Liver (tissue), 9 donors: Measurements from ENCODE around the gene GIGYF1. TPM values are rescaled to one million over a fixed set of nuclear protein-coding genes. Genes with fewer than 3 reads are reported as not detected.

Experiments
- DNase-seq: peaks from one replicate; pipeline ENCODE4 v3.0.0-alpha.2; 2017; ENCODE audit warnings: low spot score
- H3K27ac ChIP-seq, 2 donors: one replicate each; pipeline ENCODE4 v1.7.0; 2013; ENCODE audit warnings: inconsistent platforms in 2 of 2, low read length in 2 of 2, control low read depth in 1 of 2, low read depth in 1 of 2, mild to moderate bottlenecking in 1 of 2
- H3K27me3 ChIP-seq, 4 donors: one replicate each; pipeline versions ENCODE4 v1.6.1 to v1.7.0; 2013; ENCODE audit warnings: low read length in 3 of 4, inconsistent platforms in 1 of 4, mild to moderate bottlenecking in 1 of 4, moderate library complexity in 1 of 4; ENCODE audit not compliant: control insufficient read depth in 4 of 4, insufficient read depth in 4 of 4
- H3K36me3 ChIP-seq, 4 donors: one replicate each; pipeline versions ENCODE4 v1.6.1 to v1.7.0; 2013; ENCODE audit warnings: low read length in 3 of 4, mild to moderate bottlenecking in 3 of 4, low read depth in 1 of 4, moderate library complexity in 1 of 4; ENCODE audit not compliant: control insufficient read depth in 4 of 4, insufficient read depth in 3 of 4
- H3K4me1 ChIP-seq, 4 donors: one replicate each; pipeline versions ENCODE4 v1.6.1 to v1.7.0; 2013; ENCODE audit warnings: low read length in 3 of 4, mild to moderate bottlenecking in 3 of 4, moderate library complexity in 1 of 4; ENCODE audit not compliant: control insufficient read depth in 4 of 4, insufficient read depth in 4 of 4
- H3K4me3 ChIP-seq, 3 donors: one replicate each; pipeline versions ENCODE4 v1.6.1 to v1.7.0; 2013; ENCODE audit warnings: low read length in 3 of 3, control low read depth in 1 of 3, low read depth in 1 of 3, mild to moderate bottlenecking in 1 of 3
- H3K9ac ChIP-seq, 2 donors: one replicate each; pipeline ENCODE4 v1.7.0; 2013; ENCODE audit warnings: low read length in 2 of 2, mild to moderate bottlenecking in 2 of 2, moderate library complexity in 2 of 2, control low read depth in 1 of 2, low read depth in 1 of 2
- H3K9me3 ChIP-seq, 4 donors: one replicate each; pipeline versions ENCODE4 v1.6.1 to v1.7.0; 2013; ENCODE audit warnings: low read length in 3 of 4; ENCODE audit not compliant: control insufficient read depth in 4 of 4
- EGR1 ChIP-seq, 2 donors: IDR thresholded peaks; 2 replicates each; pipeline ENCODE4 v1.6.1; 2016 to 2018; ENCODE audit warnings: antibody characterized with exemption in 2 of 2, low read depth in 2 of 2
- FOXA1 ChIP-seq: IDR thresholded peaks from 2 replicates; pipeline ENCODE4 v1.6.1; 2016; ENCODE audit warnings: antibody characterized with exemption
- FOXA2 ChIP-seq: IDR thresholded peaks from 2 replicates; pipeline ENCODE4 v1.6.1; 2016; ENCODE audit warnings: antibody characterized with exemption
- GABPA ChIP-seq, 2 donors: IDR thresholded peaks in 1 of 2; conservative IDR thresholded peaks in 1 of 2; 2 replicates each; pipeline ENCODE4 v1.6.1; 2016; ENCODE audit warnings: antibody characterized with exemption in 2 of 2, mild to moderate bottlenecking in 1 of 2, moderate library complexity in 1 of 2
- HNF4A ChIP-seq, 2 donors: conservative IDR thresholded peaks; 2 replicates each; pipeline ENCODE4 v1.6.1; 2016; ENCODE audit warnings: antibody characterized with exemption in 2 of 2, mild to moderate bottlenecking in 2 of 2
- HNF4G ChIP-seq: IDR thresholded peaks from 2 replicates; pipeline ENCODE4 v1.6.1; 2016; ENCODE audit warnings: antibody characterized with exemption
- JUND ChIP-seq, 2 donors: IDR thresholded peaks; 2 replicates each; pipeline ENCODE4 v1.6.1; 2016; ENCODE audit warnings: antibody characterized with exemption in 2 of 2
- NR2F2 ChIP-seq: IDR thresholded peaks from 2 replicates; pipeline ENCODE4 v1.6.1; 2016; ENCODE audit warnings: antibody characterized with exemption
- RAD21 ChIP-seq, 2 donors: IDR thresholded peaks; 2 replicates each; pipeline ENCODE4 v1.6.1; 2016; ENCODE audit warnings: antibody characterized with exemption in 2 of 2, mild to moderate bottlenecking in 2 of 2
- RXRA ChIP-seq, 2 donors: IDR thresholded peaks; 2 replicates each; pipeline ENCODE4 v1.6.1; 2017 to 2018; ENCODE audit warnings: antibody characterized with exemption in 2 of 2, mild to moderate bottlenecking in 1 of 2
- SP1 ChIP-seq: IDR thresholded peaks from 2 replicates; pipeline ENCODE4 v1.6.1; 2018; ENCODE audit warnings: antibody characterized with exemption, mild to moderate bottlenecking
- TAF1 ChIP-seq: conservative IDR thresholded peaks from 2 replicates; pipeline ENCODE4 v1.6.1; 2016; ENCODE audit warnings: antibody characterized with exemption, mild to moderate bottlenecking
- YY1 ChIP-seq: IDR thresholded peaks from 2 replicates; pipeline ENCODE4 v1.6.1; 2016; ENCODE audit warnings: antibody characterized with exemption, mild to moderate bottlenecking
- WGBS: extraction: QIAGEN DNeasy Blood & Tissue Kit; methylation state at CpG from one replicate; pipeline ENCODE4 v1.1.7; 2013; 5-methylcytosine and 5-hydroxymethylcytosine counted together
- polyA plus RNA-seq, 2 donors: library from polyadenylated mRNA; stranded (reverse) in 1 of 2; unstranded in 1 of 2; fragments of 200-250 nt in 1 of 2; fragments of >200 nt in 1 of 2; fragmentation: Nextera tagmentation in 1 of 2; extraction: Ambion mirVana in 1 of 2; gene quantifications; one replicate each; pipeline versions ENCODE4 v1.2.1 to v1.2.3, GENCODE V29; 2013 to 2015
- total RNA-seq, 2 donors: library from RNA; depleted of rRNA; stranded (reverse); fragments of >200 nt; gene quantifications; one replicate each; pipeline ENCODE4 v1.2.3, GENCODE V29; 2014
- TF ChIP-seq, protein P1 (sequence below): IDR thresholded peaks from 2 replicates; pipeline ENCODE4 v1.6.1; 2016; ENCODE audit warnings: antibody characterized with exemption
- TF ChIP-seq, protein P2 (sequence below): IDR thresholded peaks from 2 replicates; pipeline ENCODE4 v1.6.1; 2016; ENCODE audit warnings: antibody characterized with exemption
- TF ChIP-seq, protein P3 (sequence below): IDR thresholded peaks from 2 replicates; pipeline ENCODE4 v1.6.1; 2016; ENCODE audit warnings: antibody characterized with exemption, mild to moderate bottlenecking
- TF ChIP-seq, protein P4 (sequence below): fragments of 150-350 bp; IDR thresholded peaks from 2 replicates; pipeline ENCODE4 v1.5.1; 2017; ENCODE audit warnings: improper control_type of control experiment, low read depth, low read length; ENCODE audit not compliant: missing input control
- TF ChIP-seq, protein P5 (sequence below): IDR thresholded peaks from 2 replicates; pipeline ENCODE4 v1.6.1; 2016; ENCODE audit warnings: antibody characterized with exemption
- donor health status: healthy.
- donor health status: healthy.
- donor health status: healthy.
- donor health status: healthy.
- donor health status: healthy.

GIGYF1 gene
- total and polyA plus RNA-seq, 4 donors, result 6.8 to 12.7 (median 10.1) TPM

DNA sequence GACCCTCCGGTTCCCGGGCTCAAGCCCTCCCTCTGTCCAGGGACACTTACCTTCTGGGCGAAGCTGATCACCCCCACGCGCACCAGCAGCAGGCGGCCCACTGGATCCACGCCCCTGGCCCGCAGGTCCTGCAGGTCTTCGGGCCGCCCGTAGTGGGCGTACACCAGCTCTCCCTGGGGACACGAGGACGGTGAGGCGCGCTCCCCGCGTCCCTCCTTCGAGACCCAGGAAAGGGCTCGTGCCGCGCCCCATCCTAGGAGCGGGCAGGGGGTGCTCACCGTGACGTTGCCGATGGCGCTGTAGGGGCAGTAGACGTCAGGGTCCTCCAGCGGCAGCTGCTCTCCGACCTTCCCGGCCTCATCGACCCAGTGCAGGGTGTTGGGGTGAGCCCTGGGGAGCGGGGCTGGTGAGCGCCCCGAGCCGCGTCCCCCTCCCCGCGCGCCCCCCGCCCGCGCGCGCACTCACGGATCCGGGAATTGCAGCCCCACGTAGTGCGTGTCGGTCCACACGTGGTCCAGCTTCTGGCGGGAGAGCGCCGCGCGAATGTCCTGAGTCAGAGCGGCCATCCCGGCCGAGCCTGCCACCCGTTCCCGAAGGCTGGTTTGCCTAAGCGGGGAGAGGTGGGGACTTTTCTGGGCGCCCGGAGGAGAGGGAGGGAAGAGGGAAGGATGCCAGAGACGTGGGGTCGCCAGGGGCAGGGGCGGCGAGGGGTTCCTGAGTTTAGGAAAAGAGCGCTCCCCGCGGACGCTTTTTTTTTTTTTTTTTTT, 60.9 kb downstream of the GIGYF1 start:
- H3K27ac ChIP-seq, result no peak overlapping the region
- TF ChIP-seq HNF4A (conservative IDR thresholded peaks at IDR 0.05) (no peak), TAF1 (no peak), NR2F2 (no peak), RAD21 (IDR thresholded peaks at IDR 0.05) (no peak), YY1 (no peak), EGR1 (IDR thresholded peaks at IDR 0.05; ENCODE audit: low read depth in 2 of 2) (no peak), SP1 (no peak), FOXA2 (no peak), JUND (IDR thresholded peaks at IDR 0.05) (no peak)
- TF ChIP-seq, protein P1, sequence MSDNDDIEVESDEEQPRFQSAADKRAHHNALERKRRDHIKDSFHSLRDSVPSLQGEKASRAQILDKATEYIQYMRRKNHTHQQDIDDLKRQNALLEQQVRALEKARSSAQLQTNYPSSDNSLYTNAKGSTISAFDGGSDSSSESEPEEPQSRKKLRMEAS, result no peak
- TF ChIP-seq, protein P2, sequence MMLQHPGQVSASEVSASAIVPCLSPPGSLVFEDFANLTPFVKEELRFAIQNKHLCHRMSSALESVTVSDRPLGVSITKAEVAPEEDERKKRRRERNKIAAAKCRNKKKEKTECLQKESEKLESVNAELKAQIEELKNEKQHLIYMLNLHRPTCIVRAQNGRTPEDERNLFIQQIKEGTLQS, result no peak
- peaks cover 15 to 32% (median 28%) of the 10 kb centered on the region in 4 donors for H3K36me3 ChIP-seq
- peaks cover 0 to 19% (median 5%) of the 10 kb centered on the region in 4 donors for H3K4me1 ChIP-seq
- no peaks in the 10 kb centered on the region for H3K27me3 ChIP-seq
- H3K9me3 ChIP-seq, result no peaks in the 10 kb centered on the region
- WGBS, result 57% methylated on average over 72 of the region's 72 CpGs
- no peak overlapping the region for H3K9ac ChIP-seq
- H3K4me3 ChIP-seq, result peak overlapping the region in 1 of 3 donors; percentile 38
- no peak for DNase-seq

DNA sequence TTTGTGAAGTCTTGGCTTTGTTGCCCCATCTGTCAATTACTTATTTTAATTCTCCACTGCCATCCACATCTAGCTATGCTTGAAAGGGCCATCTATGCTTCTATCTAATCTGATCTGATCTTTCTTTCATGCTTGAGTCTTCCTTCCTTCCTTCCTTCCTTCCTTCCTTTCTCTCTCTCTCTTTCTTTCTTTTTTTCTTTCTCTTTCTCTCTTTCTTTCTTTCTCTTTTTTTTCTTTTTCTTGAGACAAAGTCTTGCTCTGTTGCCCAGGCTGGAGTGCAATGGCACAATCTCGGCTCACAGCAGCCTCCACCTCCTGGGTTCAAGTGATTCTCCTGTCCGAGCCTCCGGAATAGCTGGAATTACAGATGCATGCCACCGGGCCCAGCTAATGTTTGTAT, 64.0 kb downstream of the GIGYF1 start:
- 91% methylated on average over 4 of the region's 4 CpGs for WGBS
- TF ChIP-seq FOXA2 (no peak), GABPA (IDR thresholded peaks at IDR 0.05 in 1 of 2, conservative IDR thresholded peaks at IDR 0.05 in 1 of 2) (no peak), RXRA (IDR thresholded peaks at IDR 0.05) (no peak), NR2F2 (no peak), RAD21 (IDR thresholded peaks at IDR 0.05) (no peak), SP1 (no peak), YY1 (no peak), EGR1 (IDR thresholded peaks at IDR 0.05; ENCODE audit: low read depth in 2 of 2) (no peak), FOXA1 (no peak), TAF1 (no peak), HNF4G (no peak)
- TF ChIP-seq, protein P2, result no peak
- TF ChIP-seq, protein P3, sequence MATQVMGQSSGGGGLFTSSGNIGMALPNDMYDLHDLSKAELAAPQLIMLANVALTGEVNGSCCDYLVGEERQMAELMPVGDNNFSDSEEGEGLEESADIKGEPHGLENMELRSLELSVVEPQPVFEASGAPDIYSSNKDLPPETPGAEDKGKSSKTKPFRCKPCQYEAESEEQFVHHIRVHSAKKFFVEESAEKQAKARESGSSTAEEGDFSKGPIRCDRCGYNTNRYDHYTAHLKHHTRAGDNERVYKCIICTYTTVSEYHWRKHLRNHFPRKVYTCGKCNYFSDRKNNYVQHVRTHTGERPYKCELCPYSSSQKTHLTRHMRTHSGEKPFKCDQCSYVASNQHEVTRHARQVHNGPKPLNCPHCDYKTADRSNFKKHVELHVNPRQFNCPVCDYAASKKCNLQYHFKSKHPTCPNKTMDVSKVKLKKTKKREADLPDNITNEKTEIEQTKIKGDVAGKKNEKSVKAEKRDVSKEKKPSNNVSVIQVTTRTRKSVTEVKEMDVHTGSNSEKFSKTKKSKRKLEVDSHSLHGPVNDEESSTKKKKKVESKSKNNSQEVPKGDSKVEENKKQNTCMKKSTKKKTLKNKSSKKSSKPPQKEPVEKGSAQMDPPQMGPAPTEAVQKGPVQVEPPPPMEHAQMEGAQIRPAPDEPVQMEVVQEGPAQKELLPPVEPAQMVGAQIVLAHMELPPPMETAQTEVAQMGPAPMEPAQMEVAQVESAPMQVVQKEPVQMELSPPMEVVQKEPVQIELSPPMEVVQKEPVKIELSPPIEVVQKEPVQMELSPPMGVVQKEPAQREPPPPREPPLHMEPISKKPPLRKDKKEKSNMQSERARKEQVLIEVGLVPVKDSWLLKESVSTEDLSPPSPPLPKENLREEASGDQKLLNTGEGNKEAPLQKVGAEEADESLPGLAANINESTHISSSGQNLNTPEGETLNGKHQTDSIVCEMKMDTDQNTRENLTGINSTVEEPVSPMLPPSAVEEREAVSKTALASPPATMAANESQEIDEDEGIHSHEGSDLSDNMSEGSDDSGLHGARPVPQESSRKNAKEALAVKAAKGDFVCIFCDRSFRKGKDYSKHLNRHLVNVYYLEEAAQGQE, result no peak
- TF ChIP-seq, protein P4, sequence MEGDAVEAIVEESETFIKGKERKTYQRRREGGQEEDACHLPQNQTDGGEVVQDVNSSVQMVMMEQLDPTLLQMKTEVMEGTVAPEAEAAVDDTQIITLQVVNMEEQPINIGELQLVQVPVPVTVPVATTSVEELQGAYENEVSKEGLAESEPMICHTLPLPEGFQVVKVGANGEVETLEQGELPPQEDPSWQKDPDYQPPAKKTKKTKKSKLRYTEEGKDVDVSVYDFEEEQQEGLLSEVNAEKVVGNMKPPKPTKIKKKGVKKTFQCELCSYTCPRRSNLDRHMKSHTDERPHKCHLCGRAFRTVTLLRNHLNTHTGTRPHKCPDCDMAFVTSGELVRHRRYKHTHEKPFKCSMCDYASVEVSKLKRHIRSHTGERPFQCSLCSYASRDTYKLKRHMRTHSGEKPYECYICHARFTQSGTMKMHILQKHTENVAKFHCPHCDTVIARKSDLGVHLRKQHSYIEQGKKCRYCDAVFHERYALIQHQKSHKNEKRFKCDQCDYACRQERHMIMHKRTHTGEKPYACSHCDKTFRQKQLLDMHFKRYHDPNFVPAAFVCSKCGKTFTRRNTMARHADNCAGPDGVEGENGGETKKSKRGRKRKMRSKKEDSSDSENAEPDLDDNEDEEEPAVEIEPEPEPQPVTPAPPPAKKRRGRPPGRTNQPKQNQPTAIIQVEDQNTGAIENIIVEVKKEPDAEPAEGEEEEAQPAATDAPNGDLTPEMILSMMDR, result no peak
- TF ChIP-seq, protein P1, result no peak
- TF ChIP-seq, protein P5, sequence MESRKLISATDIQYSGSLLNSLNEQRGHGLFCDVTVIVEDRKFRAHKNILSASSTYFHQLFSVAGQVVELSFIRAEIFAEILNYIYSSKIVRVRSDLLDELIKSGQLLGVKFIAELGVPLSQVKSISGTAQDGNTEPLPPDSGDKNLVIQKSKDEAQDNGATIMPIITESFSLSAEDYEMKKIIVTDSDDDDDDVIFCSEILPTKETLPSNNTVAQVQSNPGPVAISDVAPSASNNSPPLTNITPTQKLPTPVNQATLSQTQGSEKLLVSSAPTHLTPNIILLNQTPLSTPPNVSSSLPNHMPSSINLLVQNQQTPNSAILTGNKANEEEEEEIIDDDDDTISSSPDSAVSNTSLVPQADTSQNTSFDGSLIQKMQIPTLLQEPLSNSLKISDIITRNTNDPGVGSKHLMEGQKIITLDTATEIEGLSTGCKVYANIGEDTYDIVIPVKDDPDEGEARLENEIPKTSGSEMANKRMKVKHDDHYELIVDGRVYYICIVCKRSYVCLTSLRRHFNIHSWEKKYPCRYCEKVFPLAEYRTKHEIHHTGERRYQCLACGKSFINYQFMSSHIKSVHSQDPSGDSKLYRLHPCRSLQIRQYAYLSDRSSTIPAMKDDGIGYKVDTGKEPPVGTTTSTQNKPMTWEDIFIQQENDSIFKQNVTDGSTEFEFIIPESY, result no peak
- no peak for DNase-seq
- H3K36me3 ChIP-seq, result peaks cover 15 to 35% (median 29%) of the 10 kb centered on the region in 4 donors
- H3K27ac ChIP-seq, result no peak overlapping the region
- H3K4me1 ChIP-seq, result peaks cover 2 to 35% (median 18%) of the 10 kb centered on the region in 4 donors
- no peaks in the 10 kb centered on the region for H3K27me3 ChIP-seq
- H3K9ac ChIP-seq, result no peak overlapping the region
- no peaks in the 10 kb centered on the region for H3K9me3 ChIP-seq
- H3K4me3 ChIP-seq, result no peak overlapping the region
